Astrocyte (in vitro differentiated cells and primary cell): ENCODE measurements around the gene HECW1. TPM values are rescaled to one million over a fixed set of nuclear protein-coding genes. Genes with fewer than 3 reads are reported as not detected.

Experiments used
- DNase-seq: peaks from one replicate; pipeline ENCODE4 v3.0.0-alpha.2; 2010; ENCODE audit warnings: low read depth
- FAIRE-seq: peaks from 2 replicates; lab custom pipeline; 2011; peaks lifted over from hg19 to GRCh38; lab: Jason Lieb, UNC
- H2AFZ ChIP-seq: 2 replicates; pipeline ENCODE4 v1.6.0; 2012; ENCODE audit warnings: low read depth, low read length, inconsistent platforms
- H3K27ac ChIP-seq: 2 replicates; pipeline ENCODE4 v1.5.1; 2011; ENCODE audit warnings: low read depth, low read length, inconsistent platforms
- H3K27me3 ChIP-seq: 2 replicates; pipeline ENCODE4 v1.6.0; 2011; ENCODE audit warnings: low read length, inconsistent platforms; ENCODE audit not compliant: insufficient read depth
- H3K36me3 ChIP-seq: 2 replicates; pipeline ENCODE4 v1.5.1; 2011; ENCODE audit warnings: low read length, inconsistent platforms; ENCODE audit not compliant: insufficient read depth
- H3K4me1 ChIP-seq: 2 replicates; pipeline ENCODE4 v1.5.1; 2011; ENCODE audit warnings: low read length, inconsistent platforms; ENCODE audit not compliant: insufficient read depth
- H3K4me2 ChIP-seq: 2 replicates; pipeline ENCODE4 v1.6.0; 2012; ENCODE audit warnings: low read length, inconsistent platforms
- H3K4me3 ChIP-seq: 2 replicates; pipeline ENCODE4 v1.5.1; 2011; ENCODE audit warnings: low read depth, mild to moderate bottlenecking, low read length, inconsistent platforms; ENCODE audit not compliant: insufficient read depth
- H3K79me2 ChIP-seq: 2 replicates; pipeline ENCODE4 v1.6.0; 2012; ENCODE audit warnings: mild to moderate bottlenecking, low read length, inconsistent platforms; ENCODE audit not compliant: insufficient read depth
- H3K9ac ChIP-seq: 2 replicates; pipeline ENCODE4 v1.6.0; 2012; ENCODE audit warnings: mild to moderate bottlenecking, low read length, inconsistent platforms
- H3K9me3 ChIP-seq: 2 replicates; pipeline ENCODE4 v1.5.1; 2012; ENCODE audit warnings: low read depth, mild to moderate bottlenecking, low read length, inconsistent platforms; ENCODE audit not compliant: insufficient read depth
- H4K20me1 ChIP-seq: 2 replicates; pipeline ENCODE4 v1.6.0; 2012; ENCODE audit warnings: low read length, inconsistent platforms; ENCODE audit not compliant: insufficient read depth
- H3K27ac Mint-ChIP-seq: one replicate; pipeline ENCODE4 v1.8.0; 2021; ENCODE audit warnings: mild to moderate bottlenecking, mixed read lengths; ENCODE audit not compliant: unreplicated experiment
- H3K27me3 Mint-ChIP-seq: one replicate; pipeline ENCODE4 v1.8.0; 2021; ENCODE audit warnings: low read depth, mixed read lengths; ENCODE audit not compliant: unreplicated experiment
- H3K36me3 Mint-ChIP-seq: one replicate; pipeline ENCODE4 v1.8.0; 2021; ENCODE audit warnings: low read depth, mixed read lengths; ENCODE audit not compliant: unreplicated experiment
- H3K4me1 Mint-ChIP-seq: one replicate; pipeline ENCODE4 v1.8.0; 2021; ENCODE audit warnings: low read depth, mixed read lengths; ENCODE audit not compliant: unreplicated experiment
- H3K4me3 Mint-ChIP-seq: one replicate; pipeline ENCODE4 v1.8.0; 2021; ENCODE audit warnings: mild to moderate bottlenecking, moderate library complexity, mixed read lengths; ENCODE audit not compliant: unreplicated experiment
- H3K9me3 Mint-ChIP-seq: one replicate; pipeline ENCODE4 v1.8.0; 2021; ENCODE audit warnings: mild to moderate bottlenecking, mixed read lengths; ENCODE audit not compliant: unreplicated experiment
- CTCF ChIP-seq: IDR thresholded peaks from 2 replicates; pipeline ENCODE4 v1.5.1; 2011; ENCODE audit warnings: low read depth, mild to moderate bottlenecking, inconsistent platforms, low read length, moderate library complexity; ENCODE audit not compliant: insufficient read depth
- EZH2 ChIP-seq: IDR thresholded peaks from 2 replicates; pipeline ENCODE4 v1.6.1; 2012; ENCODE audit warnings: mild to moderate bottlenecking, low read length, inconsistent platforms; ENCODE audit not compliant: insufficient read depth
- total RNA-seq: library from RNA; stranded (reverse); gene quantifications from 2 replicates; pipeline ENCODE4 v1.2.1, GENCODE V29; 2021

The HECW1 gene
- total RNA-seq, 1 donor from 2014 or later, result 3.3 TPM

GRCh38 chr7:43516581-43517342 lies 404.3 kb downstream of the HECW1 start:
- Histone ChIP-seq H2AFZ (no peak overlapping the region), H3K4me3 (no peak overlapping the region), H3K9me3 (no peaks in the 10 kb centered on the region), H4K20me1 (no peaks in the 10 kb centered on the region), H3K79me2 (no peaks in the 10 kb centered on the region), H3K27ac (no peak overlapping the region), H3K36me3 (no peaks in the 10 kb centered on the region), H3K4me1 (peaks cover 11% of the 10 kb centered on the region), H3K27me3 (no peaks in the 10 kb centered on the region), H3K4me2 (no peak overlapping the region), H3K9ac (no peak overlapping the region)
- peaks cover 15% of the 10 kb centered on the region for H3K27me3 Mint-ChIP-seq
- no peak overlapping the region for H3K27ac Mint-ChIP-seq
- TF ChIP-seq EZH2, result no peak
- TF ChIP-seq CTCF, result no peak
- no peak overlapping the region for H3K4me3 Mint-ChIP-seq
- DNase-seq, result peak; percentile 62
- peaks cover 22% of the 10 kb centered on the region for H3K4me1 Mint-ChIP-seq
- H3K36me3 Mint-ChIP-seq, result no peaks in the 10 kb centered on the region
- FAIRE-seq, result no peak
- no peaks in the 10 kb centered on the region for H3K9me3 Mint-ChIP-seq

DNA sequence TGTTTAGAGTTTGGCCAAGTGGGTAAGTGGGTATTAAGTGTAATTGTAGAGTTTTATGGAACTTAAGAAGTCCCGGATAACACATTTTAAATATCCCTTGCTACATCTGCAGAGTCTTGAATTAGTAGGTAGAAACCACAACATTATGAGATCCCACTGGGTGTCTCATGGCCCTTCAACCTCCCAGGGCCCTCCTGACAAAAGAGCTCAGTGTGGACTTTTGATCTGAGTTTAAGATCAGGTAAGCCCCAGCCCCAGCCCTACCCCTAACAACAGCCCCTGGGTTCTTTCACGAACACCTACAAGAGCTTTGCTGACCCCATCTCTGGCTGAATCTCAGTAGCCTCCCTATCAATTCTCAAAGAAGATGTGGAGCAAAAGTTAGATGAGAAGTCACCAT lies 405.0 kb downstream of the HECW1 start:
- TF ChIP-seq EZH2, result no peak
- no peak for TF ChIP-seq CTCF
- Histone ChIP-seq H4K20me1 (no peaks in the 10 kb centered on the region), H3K9me3 (no peaks in the 10 kb centered on the region), H3K27me3 (no peaks in the 10 kb centered on the region), H3K4me1 (peaks cover 18% of the 10 kb centered on the region), H3K4me2 (no peak overlapping the region), H3K36me3 (no peaks in the 10 kb centered on the region), H3K9ac (no peak overlapping the region), H3K27ac (no peak overlapping the region), H2AFZ (no peak overlapping the region), H3K79me2 (no peaks in the 10 kb centered on the region), H3K4me3 (no peak overlapping the region)
- H3K9me3 Mint-ChIP-seq, result peaks cover 2% of the 10 kb centered on the region
- no peak overlapping the region for H3K27ac Mint-ChIP-seq
- peaks cover 14% of the 10 kb centered on the region for H3K27me3 Mint-ChIP-seq
- FAIRE-seq (no peak), DNase-seq (no peak)
- H3K4me3 Mint-ChIP-seq, result no peak overlapping the region
- no peaks in the 10 kb centered on the region for H3K36me3 Mint-ChIP-seq
- H3K4me1 Mint-ChIP-seq, result peaks cover 26% of the 10 kb centered on the region

GRCh38 chr7:43520201-43520600 lies 407.8 kb downstream of the HECW1 start:
- Mint-ChIP-seq H3K36me3 (no peaks in the 10 kb centered on the region), H3K27me3 (peaks cover 5% of the 10 kb centered on the region), H3K9me3 (peaks cover 4% of the 10 kb centered on the region), H3K4me1 (peaks cover 26% of the 10 kb centered on the region), H3K4me3 (peak overlapping the region; percentile 13), H3K27ac (no peak overlapping the region)
- Histone ChIP-seq H3K9me3 (no peaks in the 10 kb centered on the region), H3K79me2 (no peaks in the 10 kb centered on the region), H3K4me1 (peaks cover 14% of the 10 kb centered on the region), H3K9ac (no peak overlapping the region), H3K4me3 (no peak overlapping the region), H3K27me3 (peaks cover 4% of the 10 kb centered on the region), H4K20me1 (no peaks in the 10 kb centered on the region), H3K4me2 (no peak overlapping the region), H3K36me3 (no peaks in the 10 kb centered on the region), H2AFZ (no peak overlapping the region), H3K27ac (no peak overlapping the region)
- TF ChIP-seq CTCF, result no peak
- no peak for TF ChIP-seq EZH2
- no peak for FAIRE-seq
- no peak for DNase-seq
